Heart right ventricle (tissue), 16 donors: Measurements from ENCODE around the gene CHRNA9. TPM values are rescaled to one million over a fixed set of nuclear protein-coding genes. Genes with fewer than 3 reads are reported as not detected.
A peak's percentile ranks its signal among the peaks of the same experiment; 100 is the strongest.

Experiments
- ATAC-seq, 8 donors: fragments of 200-7000 bp; cut with Tn5 transposase; one replicate each; pipeline ENCODE4 v1.9.1; 2020; ENCODE audit warnings: mild to moderate bottlenecking in 8 of 8, moderate library complexity in 8 of 8, moderate number of reproducible peaks in 1 of 8
- DNase-seq, 2 donors: peaks; one replicate each; pipeline ENCODE4 v3.0.0-alpha.2; 2020
- H3K27ac ChIP-seq, 10 donors: fragments of 200-600 bp; sonication (generic) in 2 of 10; one replicate each; pipeline versions ENCODE4 v1.5.0 to v1.8.0; 2020 to 2022; ENCODE audit warnings: mild to moderate bottlenecking in 3 of 10
- H3K27me3 ChIP-seq, 7 donors: fragments of 200-600 bp; one replicate each; pipeline ENCODE4 v1.8.0; 2021 to 2022; ENCODE audit warnings: mild to moderate bottlenecking in 2 of 7
- H3K36me3 ChIP-seq, 9 donors: fragments of 200-600 bp; sonication (generic) in 1 of 9; one replicate each; pipeline versions ENCODE4 v1.5.0 to v1.8.0; 2020 to 2022; ENCODE audit warnings: mild to moderate bottlenecking in 2 of 9
- H3K4me1 ChIP-seq, 9 donors: fragments of 200-600 bp; sonication (generic) in 1 of 9; one replicate each; pipeline versions ENCODE4 v1.5.0 to v1.8.0; 2020 to 2022; ENCODE audit warnings: mild to moderate bottlenecking in 4 of 9
- H3K4me3 ChIP-seq, 10 donors: fragments of 200-600 bp; sonication (generic) in 2 of 10; one replicate each; pipeline versions ENCODE4 v1.5.0 to v1.8.0; 2020 to 2022; ENCODE audit warnings: mild to moderate bottlenecking in 7 of 10, moderate library complexity in 2 of 10
- H3K9me3 ChIP-seq, 11 donors: fragments of 200-600 bp in 10 of 11; sonication (generic) in 2 of 11; one replicate each; pipeline versions ENCODE4 v1.5.0 to v1.8.0; 2013 to 2022; ENCODE audit warnings: mild to moderate bottlenecking in 2 of 11, control low read depth in 1 of 11, moderate library complexity in 1 of 11
- CTCF ChIP-seq, 9 donors: fragments of 200-600 bp; sonication (generic) in 2 of 9; IDR thresholded peaks; one replicate each; pipeline versions ENCODE4 v1.5.0 to v1.8.0; 2021 to 2022; ENCODE audit warnings: antibody characterized with exemption in 9 of 9, mild to moderate bottlenecking in 5 of 9, moderate library complexity in 1 of 9
- WGBS, 2 donors: extraction: QIAGEN DNeasy Blood & Tissue Kit; methylation state at CpG; one replicate each; pipeline ENCODE4 v1.1.7; 2013; ENCODE audit warnings: inconsistent platforms in 1 of 2; 5-methylcytosine and 5-hydroxymethylcytosine counted together
- intact Hi-C, 10 donors: fragments of 100-400 bp; cut with DNase I; formaldehyde crosslinking; loops; one replicate each; pipeline versions ENCODE4 v1.11.1 to v1.14.2; 2022
- polyA plus RNA-seq, 2 donors: library from polyadenylated mRNA; stranded (reverse); fragments of 200-250 nt; gene quantifications; one replicate each; pipeline ENCODE4 v1.2.3, GENCODE V29; 2013
- total RNA-seq, 10 donors: library from RNA; stranded (reverse); fragmentation: NEBNext Ultra II Directional in 3 of 10; extraction: Animal tissue kit (Norgen Biotek cat#: 25700) in 3 of 10; gene quantifications; one replicate each; pipeline versions ENCODE4 v1.2.1 to v1.2.4, GENCODE V29; 2021 to 2023
- donor health status: Arrhythmogenic right ventricular cardiomyopathy.
- donor health status: ischemic (EF 13 %, LVEDD 7.1; RV severe dilation, severe dysfunction).
- donor health status: healthy with polysubstance abuse.
- donor health status: DM: no; HTN: yes; CAD: no.
- donor health status: DM: no; HTN: no; CAD: no.
- donor health status: ischemic (EF 25% LVEDD 6.9; RV normal size, moderate dysfunction).
- donor health status: ischemic (EF 25% LVEDD 5.7; RV mildly dilated, moderate dysfunction).
- donor health status: healthy.
- donor health status: DM: yes; HTN: yes; CAD: no.
- donor health status: Ischemic cardiomyopathy.
- donor health status: ischemic (EF 35%, LVEDD 5.7; RV mildly dilated, moderate dysfunction).
- donor health status: nonischemic (EF 11% LVEDD 7.7; RV severe dilation, severe dysfunction).
- donor health status: DM: yes; HTN: yes; CAD: no.
- donor health status: PGD.
- donor health status: ischemic (EF 29% LVEDD 5.4; RV normal size, mild dysfunction).
- donor health status: nonischemic (EF 23%, LVEDD 6.1; RV moderate dilation, normal function).

The CHRNA9 gene
- total and polyA plus RNA-seq, 12 donors = not detected

GRCh38 chr4:40299126-40299525, 36.0 kb upstream of the CHRNA9 start:
- ATAC-seq = no peak
- Histone ChIP-seq H3K4me3 (no peak overlapping the region), H3K4me1 (peaks cover 0 to 16% (median 0%) of the 10 kb centered on the region in 9 donors), H3K9me3 (no peaks in the 10 kb centered on the region), H3K27ac (no peak overlapping the region), H3K27me3 (peaks cover 0 to 24% (median 3%) of the 10 kb centered on the region in 7 donors), H3K36me3 (no peaks in the 10 kb centered on the region)
- TF ChIP-seq CTCF (IDR thresholded peaks at IDR 0.05) = no peak
- intact Hi-C loops = loop anchor here in 1 of 10 donors (10.0 kb wide), 1 partner anchor 64 kb away; no protein-coding TSS in a partner anchor
- no peak for DNase-seq
- 91% methylated on average over 6 of the region's 6 CpGs for WGBS, 2 donors

- no peak for TF ChIP-seq CTCF (IDR thresholded peaks at IDR 0.05)
- Histone ChIP-seq H3K36me3 (no peaks in the 10 kb centered on the region), H3K4me3 (no peak overlapping the region), H3K27me3 (peaks cover 0 to 24% (median 6%) of the 10 kb centered on the region in 7 donors), H3K9me3 (peaks cover 0 to 5% (median 0%) of the 10 kb centered on the region in 11 donors), H3K4me1 (peaks cover 0 to 18% (median 0%) of the 10 kb centered on the region in 9 donors), H3K27ac (peak overlapping the region in 1 of 10 donors; percentile 79)
- intact Hi-C loops = loop anchor here in 3 of 10 donors (10.0 kb wide), 2 partner anchors 65 to 245 kb away; partner anchors contain the start of gene N4BP2 (in 2 of the 3)
- no peak for ATAC-seq
- DNase-seq = no peak
- 58 to 68% methylated on average over 3 of the region's 3 CpGs for WGBS, 2 donors
Observed at GRCh38 chr4:40299811-40300292, 35.3 kb upstream of the CHRNA9 start.

GRCh38 chr4:40300371-40301162, 34.6 kb upstream of the CHRNA9 start:
- ATAC-seq (no peak), DNase-seq (no peak)
- Histone ChIP-seq H3K27me3 (peaks cover 0 to 24% (median 6%) of the 10 kb centered on the region in 7 donors), H3K4me1 (peaks cover 0 to 25% (median 0%) of the 10 kb centered on the region in 9 donors), H3K27ac (peak overlapping the region in 1 of 10 donors; percentile 79), H3K4me3 (no peak overlapping the region), H3K9me3 (peaks cover 0 to 6% (median 0%) of the 10 kb centered on the region in 11 donors), H3K36me3 (no peaks in the 10 kb centered on the region)
- TF ChIP-seq CTCF (IDR thresholded peaks at IDR 0.05) = no peak
- intact Hi-C loops = loop anchor here in 2 of 10 donors (10.0 kb wide), 1 partner anchor 246 kb away; the partner anchor contains the start of gene N4BP2 (in 2 of the 2)
- 88 to 89% methylated on average over 9 of the region's 9 CpGs for WGBS, 2 donors

GRCh38 chr4:40301603-40302002, 33.5 kb upstream of the CHRNA9 start:
- DNase-seq (no peak), ATAC-seq (peak in 1 of 8 donors; percentile 33)
- Histone ChIP-seq H3K9me3 (peaks cover 0 to 6% (median 0%) of the 10 kb centered on the region in 11 donors), H3K4me1 (peaks cover 0 to 35% (median 0%) of the 10 kb centered on the region in 9 donors), H3K4me3 (no peak overlapping the region), H3K36me3 (no peaks in the 10 kb centered on the region), H3K27ac (peak overlapping the region in 1 of 10 donors; percentile 79), H3K27me3 (peaks cover 0 to 25% (median 6%) of the 10 kb centered on the region in 7 donors)
- intact Hi-C loops = loop anchor here in 2 of 10 donors (10.0 kb wide), 1 partner anchor 247 kb away; the partner anchor contains the start of gene N4BP2 (in 2 of the 2)
- no peak for TF ChIP-seq CTCF (IDR thresholded peaks at IDR 0.05)
- WGBS, 2 donors = 75 to 79% methylated on average over 7 of the region's 7 CpGs
